G401 (cell line): ENCODE measurements around the gene COMMD1. TPM values are rescaled to one million over a fixed set of nuclear protein-coding genes. Genes with fewer than 3 reads are reported as not detected.

ENCODE experiments used
- total RNA-seq: library from RNA; depleted of rRNA; stranded (reverse); fragments of >200 nt; shearing (Covaris generic); gene quantifications from 2 replicates; pipeline ENCODE4 v1.2.3, GENCODE V29; 2014; rRNA removed

The COMMD1 gene
- total RNA-seq, 1 experiment from 2014 or later, result 56.9 TPM

Other genes starting within 250 kb of the COMMD1 start
- 8.6 and 11.2 TPM in 2 replicates for gene FAM161A, start 51.6 kb upstream of the COMMD1 start, total RNA-seq
- gene CCT4, start 17.0 kb upstream of the COMMD1 start, total RNA-seq, result 359 and 412 TPM in 2 replicates